ENCODE results near the gene ACOT11. TPM values are rescaled to one million over a fixed set of nuclear protein-coding genes. Genes with fewer than 3 reads are reported as not detected.

The ACOT11 gene
- total RNA-seq, 1 donor from 2014 or later: 4.7 TPM

GRCh38 chr1:54651608-54652007 is 103.6 kb downstream of the ACOT11 start:
- no peak overlapping the region for H3K9ac ChIP-seq (ENCODE audit: low read depth in 1 of 3, low read length in 3 of 3)
- H3K4me1 ChIP-seq (ENCODE audit: control insufficient read depth in 3 of 3, insufficient read depth in 3 of 3, low read length in 3 of 3): peaks cover 1 to 3% (median 3%) of the 10 kb centered on the region in 3 donors
- H3K27ac ChIP-seq (ENCODE audit: low read depth, low read length): no peak overlapping the region
- H3K36me3 ChIP-seq (ENCODE audit: control insufficient read depth in 3 of 3, insufficient read depth in 3 of 3, low read length in 3 of 3): peaks cover 0 to 9% (median 5%) of the 10 kb centered on the region in 3 donors
- H3K9me3 ChIP-seq (ENCODE audit: control insufficient read depth in 3 of 3, low read length in 3 of 3): no peaks in the 10 kb centered on the region
- no peaks in the 10 kb centered on the region for H3K27me3 ChIP-seq (ENCODE audit: control insufficient read depth in 3 of 3, insufficient read depth in 3 of 3, low read length in 3 of 3)
- H3K4me3 ChIP-seq (ENCODE audit: low read length in 3 of 3): no peak overlapping the region

GRCh38 chr1:54652168-54652567 is 104.1 kb downstream of the ACOT11 start:
- H3K4me3 ChIP-seq (ENCODE audit: low read length in 3 of 3): no peak overlapping the region
- H3K9ac ChIP-seq (ENCODE audit: low read depth in 1 of 3, low read length in 3 of 3): no peak overlapping the region
- H3K27ac ChIP-seq (ENCODE audit: low read depth, low read length): no peak overlapping the region
- no peaks in the 10 kb centered on the region for H3K27me3 ChIP-seq (ENCODE audit: control insufficient read depth in 3 of 3, insufficient read depth in 3 of 3, low read length in 3 of 3)
- no peaks in the 10 kb centered on the region for H3K9me3 ChIP-seq (ENCODE audit: control insufficient read depth in 3 of 3, low read length in 3 of 3)
- peaks cover 0 to 9% (median 5%) of the 10 kb centered on the region in 3 donors for H3K36me3 ChIP-seq (ENCODE audit: control insufficient read depth in 3 of 3, insufficient read depth in 3 of 3, low read length in 3 of 3)
- peaks cover 0 to 3% (median 0%) of the 10 kb centered on the region in 3 donors for H3K4me1 ChIP-seq (ENCODE audit: control insufficient read depth in 3 of 3, insufficient read depth in 3 of 3, low read length in 3 of 3)

GRCh38 chr1:54653036-54653435 is 105.0 kb downstream of the ACOT11 start:
- H3K4me1 ChIP-seq (ENCODE audit: control insufficient read depth in 3 of 3, insufficient read depth in 3 of 3, low read length in 3 of 3): peaks cover 0 to 3% (median 0%) of the 10 kb centered on the region in 3 donors
- H3K27me3 ChIP-seq (ENCODE audit: control insufficient read depth in 3 of 3, insufficient read depth in 3 of 3, low read length in 3 of 3): no peaks in the 10 kb centered on the region
- H3K36me3 ChIP-seq (ENCODE audit: control insufficient read depth in 3 of 3, insufficient read depth in 3 of 3, low read length in 3 of 3): peaks cover 0 to 16% (median 5%) of the 10 kb centered on the region in 3 donors
- H3K9me3 ChIP-seq (ENCODE audit: control insufficient read depth in 3 of 3, low read length in 3 of 3): peaks cover 0 to 1% (median 0%) of the 10 kb centered on the region in 3 donors
- H3K9ac ChIP-seq (ENCODE audit: low read depth in 1 of 3, low read length in 3 of 3): no peak overlapping the region
- no peak overlapping the region for H3K4me3 ChIP-seq (ENCODE audit: low read length in 3 of 3)
- H3K27ac ChIP-seq (ENCODE audit: low read depth, low read length): no peak overlapping the region

- Histone ChIP-seq H3K27me3 (ENCODE audit: control insufficient read depth in 3 of 3, insufficient read depth in 3 of 3, low read length in 3 of 3) (no peaks in the 10 kb centered on the region), H3K9ac (ENCODE audit: low read depth in 1 of 3, low read length in 3 of 3) (no peak overlapping the region), H3K36me3 (ENCODE audit: control insufficient read depth in 3 of 3, insufficient read depth in 3 of 3, low read length in 3 of 3) (peaks cover 0 to 13% (median 3%) of the 10 kb centered on the region in 3 donors), H3K27ac (ENCODE audit: low read depth, low read length) (no peak overlapping the region), H3K9me3 (ENCODE audit: control insufficient read depth in 3 of 3, low read length in 3 of 3) (peaks cover 0 to 3% (median 3%) of the 10 kb centered on the region in 3 donors), H3K4me1 (ENCODE audit: control insufficient read depth in 3 of 3, insufficient read depth in 3 of 3, low read length in 3 of 3) (no peaks in the 10 kb centered on the region), H3K4me3 (ENCODE audit: low read length in 3 of 3) (no peak overlapping the region)
Observed at GRCh38 chr1:54658164-54658913, 110.3 kb downstream of the ACOT11 start.

Small RNA genes within 50 kb of the gene (small RNA-seq; reads per million reads assigned to genes)
- not detected for gene AC099796.2

Other genes starting within 250 kb of the ACOT11 start
- gene SSBP3, start 141.8 kb upstream of the ACOT11 start, total RNA-seq: 27.1 TPM
- not detected for gene FAM151A, start 75.3 kb downstream of the ACOT11 start, total RNA-seq
- 1.6 TPM for gene MROH7, start 93.6 kb downstream of the ACOT11 start, total RNA-seq
- gene TTC4, start 167.6 kb downstream of the ACOT11 start, total RNA-seq: 18.8 TPM
- gene PARS2, start 216.3 kb downstream of the ACOT11 start, total RNA-seq: 5.2 TPM